GM19455 (cell line): ENCODE measurements around the gene SCYL2.

Source experiments
- ATAC-seq: cut with Tn5 transposase; IDR thresholded peaks from one replicate; pipeline ENCODE4 v1.9.1; 2021; ENCODE audit not compliant: unreplicated experiment

The SCYL2 gene

GRCh38 chr12:100372853-100373640 lies 106.1 kb downstream of the SCYL2 start:
- no peak for ATAC-seq

GRCh38 chr12:100375038-100375735 lies 108.2 kb downstream of the SCYL2 start:
- no peak for ATAC-seq

- no peak for ATAC-seq
Measured at GRCh38 chr12:100376161-100376560, 109.2 kb downstream of the SCYL2 start.

GRCh38 chr12:100381379-100381778 lies 114.4 kb downstream of the SCYL2 start:
- ATAC-seq, result no peak

GRCh38 chr12:100382338-100382737 lies 115.4 kb downstream of the SCYL2 start:
- ATAC-seq, result no peak

- ATAC-seq, result no peak
Measured at GRCh38 chr12:100383586-100384558, 116.9 kb downstream of the SCYL2 start.

GRCh38 chr12:100384559-100384935 lies 117.6 kb downstream of the SCYL2 start:
- no peak for ATAC-seq

GRCh38 chr12:100388382-100388781 lies 121.4 kb downstream of the SCYL2 start:
- no peak for ATAC-seq
